NCI-H2196 treated with DMSO at 0.1 percent for 48 hours (cell line): ENCODE results near the gene MED8.
"Not testable (repeated sequence)": the region's sequence is repeated elsewhere in the genome, so short reads cannot be mapped to it uniquely, and the experiment has no call there.

Source experiments
- DNase-seq: peaks from one replicate; lab custom pipeline; 2025; ENCODE audit not compliant: unreplicated experiment; lab: John Stamatoyannopoulos, UW

Gene MED8

GRCh38 chr1:43421976-43422750 is 32.6 kb upstream of the MED8 start:
- no peak for DNase-seq

DNA sequence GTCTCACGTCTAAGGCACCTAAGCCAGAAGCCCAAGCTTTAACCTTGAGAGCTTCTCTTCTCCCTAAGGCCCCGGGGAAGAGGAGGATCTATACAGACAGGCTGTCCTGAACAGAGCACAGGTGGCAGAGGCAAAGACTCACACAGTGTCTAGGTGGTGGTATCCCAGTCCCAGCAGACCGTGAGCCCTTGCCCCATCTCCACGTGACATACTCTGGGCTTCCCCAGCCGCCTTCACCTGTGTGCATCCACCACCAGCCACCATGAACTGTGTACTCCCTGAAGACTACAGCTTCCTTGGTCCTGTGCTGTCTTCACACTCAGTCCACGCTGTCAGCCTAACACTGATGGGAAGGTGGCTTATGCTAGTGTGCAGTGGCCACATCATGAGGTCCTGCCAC is 31.8 kb upstream of the MED8 start:
- no peak for DNase-seq

GRCh38 chr1:43420874-43421273 is 31.3 kb upstream of the MED8 start:
- DNase-seq, result no peak

GRCh38 chr1:43419627-43420425 is 30.2 kb upstream of the MED8 start:
- no peak for DNase-seq

DNA sequence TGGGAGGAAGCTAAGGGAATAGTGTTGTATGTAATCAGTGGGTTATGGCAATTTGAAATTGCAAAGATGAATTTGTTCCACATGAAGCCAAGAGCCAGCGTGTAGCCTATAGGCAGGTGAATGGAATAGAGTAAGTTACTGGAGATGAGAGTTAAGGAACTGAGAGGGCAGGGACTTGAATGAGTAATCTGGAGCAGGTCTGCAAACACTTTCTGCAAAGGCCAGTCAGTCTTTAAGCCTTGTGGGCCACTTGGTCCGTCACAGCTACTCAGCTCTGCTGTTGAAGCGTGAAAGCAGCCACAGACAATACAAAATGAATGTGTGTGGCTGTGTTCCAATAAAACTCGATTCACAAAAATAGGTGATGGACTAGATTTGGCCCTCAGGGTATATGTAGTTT is 29.3 kb upstream of the MED8 start:
- no peak for DNase-seq

DNA sequence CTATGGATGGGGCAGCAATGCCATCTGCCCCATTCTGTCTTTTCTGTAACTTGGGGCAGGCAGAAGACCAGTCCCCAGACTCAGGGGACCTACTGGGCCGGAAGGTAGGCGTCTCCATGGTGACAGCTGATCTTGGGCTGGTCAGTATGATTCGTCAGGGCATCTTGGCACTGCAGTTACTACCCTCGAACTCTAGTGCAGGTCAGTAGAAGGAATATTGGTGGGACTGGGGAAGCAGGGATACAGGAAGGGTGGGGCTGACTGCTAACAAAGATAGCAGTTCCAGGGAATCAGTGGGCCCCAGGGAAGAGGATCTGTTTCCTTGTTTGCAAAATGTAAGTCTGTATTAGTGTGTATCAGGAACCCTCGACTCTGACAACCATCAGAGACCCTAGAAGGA is 26.3 kb upstream of the MED8 start:
- no peak for DNase-seq

- DNase-seq, result peak; percentile 45
Observed at GRCh38 chr1:43414634-43415223, 25.1 kb upstream of the MED8 start.

DNA sequence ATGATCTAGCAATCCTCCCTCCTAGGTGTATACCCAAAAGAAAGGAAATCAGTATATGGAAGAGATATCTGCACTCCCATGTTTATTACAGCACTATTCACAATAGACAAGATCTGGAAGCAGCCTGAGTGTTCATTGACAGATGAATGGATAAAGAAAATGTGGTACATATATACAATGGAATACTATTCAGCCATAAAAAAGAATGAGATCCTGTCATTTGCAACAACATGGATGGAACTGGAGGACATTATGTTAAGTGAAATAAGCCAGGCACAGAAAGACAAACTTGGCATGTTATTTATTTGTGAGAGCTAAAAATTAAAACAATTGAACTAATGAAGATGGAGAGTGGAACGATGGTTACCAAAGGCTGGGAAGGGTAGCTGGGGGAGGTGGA is 23.8 kb upstream of the MED8 start:
- DNase-seq, result not testable (repeated sequence)

DNA sequence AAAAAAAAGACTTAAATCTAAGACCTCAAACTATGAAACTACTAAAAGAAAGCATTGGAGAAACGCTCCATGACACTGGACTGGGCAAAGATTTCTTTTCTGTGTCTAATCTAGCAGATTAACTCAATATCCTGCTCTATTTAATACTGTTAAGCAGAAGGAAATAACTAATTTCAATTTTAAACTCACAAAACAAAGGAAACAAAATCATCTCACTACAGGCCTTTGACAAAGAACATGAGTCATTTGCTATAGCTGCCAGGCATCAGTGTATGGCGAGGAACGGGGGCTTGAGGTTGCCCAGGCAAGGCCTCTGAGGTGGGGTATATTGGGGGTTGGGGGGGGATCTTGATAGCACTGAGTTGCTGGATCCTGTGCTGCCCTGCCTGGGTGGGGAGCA is 21.0 kb upstream of the MED8 start:
- no peak for DNase-seq

DNA sequence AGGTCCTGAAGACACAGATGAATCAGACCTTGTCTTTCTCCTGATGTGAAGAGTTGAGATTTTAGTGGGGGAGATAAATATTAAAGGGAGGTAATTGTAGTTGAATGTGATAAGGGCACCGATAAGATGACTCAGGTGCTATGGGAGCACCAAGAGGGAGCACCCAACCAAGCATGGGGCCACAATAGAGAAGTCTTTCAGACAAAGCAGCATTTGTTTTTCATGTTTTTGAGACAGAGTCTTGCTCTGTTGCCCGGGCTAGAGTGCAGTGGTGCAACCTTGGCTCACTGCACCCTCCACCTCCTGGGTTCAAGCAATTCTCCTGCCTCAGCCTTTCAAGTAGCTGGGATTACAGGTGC is 16.3 kb upstream of the MED8 start:
- DNase-seq, result no peak

GRCh38 chr1:43405219-43405875 is 15.7 kb upstream of the MED8 start:
- peak; percentile 43 for DNase-seq

DNA sequence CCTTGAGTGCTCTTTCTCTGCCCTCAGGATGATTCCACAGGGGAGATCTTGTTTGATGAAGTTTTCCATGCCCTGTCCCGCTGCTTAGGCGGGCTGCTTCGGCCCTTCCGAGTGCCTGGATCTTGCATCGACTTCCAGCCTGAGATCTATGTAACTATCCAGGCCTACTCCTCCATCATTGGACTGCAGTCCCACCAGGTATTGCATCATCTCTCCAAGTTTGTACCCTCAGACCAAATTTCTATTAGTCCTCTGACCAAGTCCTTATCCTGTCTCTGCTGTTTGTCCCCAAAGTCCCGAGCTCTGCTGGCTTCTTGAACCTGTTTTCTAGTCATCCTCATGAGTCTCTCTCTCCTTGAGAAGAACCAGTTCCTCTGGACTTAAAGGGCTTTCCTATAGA is 14.8 kb upstream of the MED8 start:
- no peak for DNase-seq

- DNase-seq, result no peak
Observed at GRCh38 chr1:43402089-43402865, 12.7 kb upstream of the MED8 start.

- not testable (repeated sequence) for DNase-seq
Observed at GRCh38 chr1:43400441-43400840, 10.8 kb upstream of the MED8 start.

DNA sequence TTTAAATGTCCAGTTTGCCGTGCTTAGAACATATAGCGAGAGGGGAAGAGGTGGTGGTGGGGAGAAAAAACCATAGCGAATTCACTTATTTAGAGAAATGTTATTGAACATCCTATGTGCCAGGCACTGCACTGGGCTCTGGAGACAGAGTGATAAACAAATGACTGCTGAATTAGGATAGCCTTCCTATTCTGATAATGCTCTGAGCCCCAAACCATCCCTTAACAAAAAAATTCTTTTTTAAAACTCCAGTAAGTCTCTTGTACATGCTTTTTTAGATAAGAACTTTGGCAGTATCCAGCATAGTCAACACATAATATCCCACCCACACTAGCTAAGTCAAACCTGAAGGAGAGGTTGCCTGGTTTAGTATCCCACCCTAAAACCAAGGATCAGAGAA is 8.6 kb upstream of the MED8 start:
- DNase-seq, result no peak

DNA sequence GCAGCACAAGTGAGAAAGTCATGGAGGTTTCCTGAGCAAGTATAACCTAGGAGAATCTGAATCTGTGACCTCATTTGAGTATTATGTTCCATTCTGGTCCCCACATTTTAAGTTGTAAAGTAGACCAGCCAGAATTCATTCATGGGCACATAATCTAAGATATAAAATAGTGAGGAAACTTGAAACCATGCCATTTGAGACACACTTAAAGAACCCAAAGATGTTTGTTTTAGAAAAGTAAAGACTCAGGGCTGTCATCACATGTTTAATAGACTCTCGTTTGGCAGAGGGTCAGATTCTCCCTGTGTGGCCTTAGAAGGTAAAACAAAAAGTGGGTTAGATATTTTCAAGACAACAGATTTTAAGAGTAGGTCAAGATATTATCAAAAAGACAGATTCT is 6.5 kb upstream of the MED8 start:
- DNase-seq, result peak; percentile 29

GRCh38 chr1:43395523-43395922 is 5.9 kb upstream of the MED8 start:
- DNase-seq, result no peak

- DNase-seq, result no peak
Observed at GRCh38 chr1:43392702-43393101, 3.1 kb upstream of the MED8 start.

- no peak for DNase-seq
Observed at GRCh38 chr1:43388613-43389012, 987 bp downstream of the MED8 start.

DNA sequence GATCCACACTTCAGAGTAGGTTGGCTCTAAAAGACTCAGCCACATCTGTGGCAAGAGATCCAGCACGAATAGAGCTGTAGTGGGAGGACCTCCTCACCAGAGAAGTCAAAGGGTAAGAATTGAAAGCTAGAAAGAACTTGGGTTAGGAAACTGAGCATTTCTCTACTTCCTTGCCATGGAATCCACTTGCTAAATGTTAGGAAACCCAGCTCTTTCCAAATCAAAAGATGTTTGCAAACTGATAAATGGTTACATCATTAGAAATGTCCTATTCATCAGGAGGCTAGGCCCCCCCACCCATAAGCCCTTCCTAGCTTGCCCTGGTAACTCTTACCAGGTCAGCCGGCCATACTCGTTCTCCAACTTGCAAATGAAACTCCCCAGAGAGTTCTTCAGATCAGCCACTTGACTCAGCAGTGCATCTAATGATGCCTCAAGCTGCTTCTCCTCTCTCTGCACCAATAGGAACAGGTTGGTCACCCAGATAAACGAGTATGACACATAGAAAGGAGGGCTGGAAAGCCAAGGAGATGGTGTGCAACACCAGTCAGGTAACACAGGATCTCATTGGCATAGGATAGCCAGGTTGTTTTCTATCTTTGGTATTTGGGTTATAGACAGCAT is 1.5 kb downstream of the MED8 start:
- DNase-seq, result no peak
